H1 (cell line): ENCODE data around the gene NENF. TPM values are rescaled to one million over a fixed set of nuclear protein-coding genes. Genes with fewer than 3 reads are reported as not detected.

ENCODE experiments used
- CTCF ChIA-PET: fragments of 300-600 bp; sonication (Branson Sonifier 250); formaldehyde crosslinking; loops from one replicate; lab custom pipeline; 2021; ENCODE audit not compliant: partially characterized antibody; lab: Charles Lee
- POLR2A ChIA-PET: fragments of 300-600 bp; sonication (Branson Sonifier 250); formaldehyde crosslinking; loops from one replicate; lab custom pipeline; 2021; ENCODE audit warnings: inconsistent platforms; ENCODE audit not compliant: partially characterized antibody; lab: Charles Lee
- DNase-seq, 2 experiments: peaks; one replicate each; pipeline versions ENCODE4 v3.0.0 to v3.0.0-alpha.2; 2010 to 2022; ENCODE audit warnings: low spot score in 2 of 2, low read depth in 1 of 2, mixed read lengths in 1 of 2
- FAIRE-seq: peaks from 2 replicates; lab custom pipeline; 2011; peaks lifted over from hg19 to GRCh38; lab: Jason Lieb, UNC
- H2AFZ ChIP-seq: 2 replicates; pipeline ENCODE4 v1.8.1; 2012; ENCODE audit warnings: low read length, inconsistent platforms
- H2AK5ac ChIP-seq: 2 replicates; pipeline ENCODE4 v1.6.1; 2013; ENCODE audit warnings: low read depth, low read length
- H2BK120ac ChIP-seq: replicated peaks from 2 replicates; pipeline ENCODE3; 2013; ENCODE audit warnings: low read depth, low read length, inconsistent platforms
- H2BK12ac ChIP-seq: 2 replicates; pipeline ENCODE4 v1.6.1; 2013; ENCODE audit warnings: low read depth, low read length
- H2BK15ac ChIP-seq: 2 replicates; pipeline ENCODE4 v1.6.1; 2013; ENCODE audit warnings: low read length
- H2BK20ac ChIP-seq: 2 replicates; pipeline ENCODE4 v1.6.1; 2013; ENCODE audit warnings: low read length
- H2BK5ac ChIP-seq: 2 replicates; pipeline ENCODE4 v1.6.1; 2013; ENCODE audit warnings: low read depth, low read length
- H3K14ac ChIP-seq: 2 replicates; pipeline ENCODE4 v1.6.1; 2013; ENCODE audit warnings: inconsistent platforms; ENCODE audit not compliant: insufficient read length
- H3K18ac ChIP-seq: 2 replicates; pipeline ENCODE4 v1.6.1; 2013; ENCODE audit warnings: low read length; ENCODE audit errors: extremely low read depth
- H3K23ac ChIP-seq: 2 replicates; pipeline ENCODE4 v1.6.1; 2013; ENCODE audit warnings: inconsistent platforms; ENCODE audit not compliant: insufficient read length
- H3K23me2 ChIP-seq: 2 replicates; pipeline ENCODE4 v1.6.1; 2013; ENCODE audit warnings: low read depth, low read length
- H3K27ac ChIP-seq: 2 replicates; pipeline ENCODE4 v1.6.1; 2011; ENCODE audit warnings: low read depth, low read length, inconsistent platforms
- H3K27me3 ChIP-seq, 4 experiments: replicated peaks in 1 of 4; 1 replicate in 1 of 4; 2 replicates in 3 of 4; pipeline versions ENCODE4 v1.6.1 to v1.8.1; 2011 to 2013; ENCODE audit warnings: low read length in 3 of 4, mild to moderate bottlenecking in 3 of 4, inconsistent platforms in 2 of 4, mixed read lengths in 2 of 4, moderate library complexity in 1 of 4; ENCODE audit not compliant: control insufficient read depth in 3 of 4, insufficient read depth in 3 of 4; ENCODE audit errors: extremely low read depth in 1 of 4
- H3K36me3 ChIP-seq, 4 experiments: 2 replicates each; pipeline versions ENCODE4 v1.6.1 to v1.8.1; 2011 to 2013; ENCODE audit warnings: mild to moderate bottlenecking in 4 of 4, low read length in 3 of 4, moderate library complexity in 2 of 4, control low read depth in 1 of 4, inconsistent platforms in 1 of 4; ENCODE audit not compliant: insufficient read depth in 4 of 4, control insufficient read depth in 2 of 4
- H3K4ac ChIP-seq: replicated peaks from 2 replicates; pipeline ENCODE3; 2013; ENCODE audit warnings: low read length, low read depth, mixed read lengths, inconsistent platforms; ENCODE audit not compliant: insufficient read length
- H3K4me1 ChIP-seq, 4 experiments: replicated peaks in 1 of 4; 1 replicate in 1 of 4; 2 replicates in 3 of 4; pipeline versions ENCODE4 v1.6.1 to v1.8.1; 2011 to 2013; ENCODE audit warnings: low read length in 3 of 4, inconsistent platforms in 2 of 4, mixed read lengths in 1 of 4; ENCODE audit not compliant: insufficient read depth in 4 of 4, control insufficient read depth in 3 of 4
- H3K4me2 ChIP-seq, 2 experiments: 2 replicates each; pipeline versions ENCODE4 v1.6.1 to v1.8.1; 2011 to 2013; ENCODE audit warnings: low read depth in 2 of 2, low read length in 2 of 2, control low read depth in 1 of 2, inconsistent platforms in 1 of 2, mild to moderate bottlenecking in 1 of 2; ENCODE audit not compliant: insufficient read depth in 1 of 2
- H3K4me3 ChIP-seq, 4 experiments: fragments of 200-600, 300-600 bp in 1 of 4; sonication (generic), shearing (Covaris generic), sonication (Bioruptor Twin) in 1 of 4; 2 replicates each; pipeline versions ENCODE4 v1.5.1 to v1.8.1; 2011 to 2016; ENCODE audit warnings: low read length in 4 of 4, low read depth in 3 of 4, control low read depth in 2 of 4, inconsistent platforms in 2 of 4, mild to moderate bottlenecking in 2 of 4, mixed read lengths in 1 of 4, moderate library complexity in 1 of 4; ENCODE audit not compliant: insufficient read depth in 2 of 4; ENCODE audit errors: extremely low read depth in 1 of 4
- H3K56ac ChIP-seq: replicated peaks from 2 replicates; pipeline ENCODE3; 2013; ENCODE audit warnings: low read depth, mild to moderate bottlenecking, mixed read lengths, low read length, inconsistent platforms; ENCODE audit not compliant: insufficient read length
- H3K79me1 ChIP-seq: 2 replicates; pipeline ENCODE4 v1.6.1; 2013; ENCODE audit warnings: low read depth, low read length, control low read depth
- H3K79me2 ChIP-seq, 2 experiments: 2 replicates each; pipeline versions ENCODE4 v1.6.1 to v1.8.1; 2012 to 2013; ENCODE audit warnings: low read length in 2 of 2, mild to moderate bottlenecking in 2 of 2, inconsistent platforms in 1 of 2; ENCODE audit not compliant: insufficient read depth in 2 of 2, control insufficient read depth in 1 of 2
- H3K9ac ChIP-seq, 4 experiments: replicated peaks in 1 of 4; 1 replicate in 1 of 4; 2 replicates in 3 of 4; pipeline versions ENCODE4 v1.6.1 to v1.8.1; 2011 to 2013; ENCODE audit warnings: low read depth in 3 of 4, low read length in 3 of 4, control low read depth in 2 of 4, mild to moderate bottlenecking in 2 of 4, moderate library complexity in 2 of 4, inconsistent platforms in 1 of 4; ENCODE audit errors: extremely low read depth in 1 of 4
- H3K9me3 ChIP-seq, 2 experiments: 2 replicates each; pipeline versions ENCODE4 v1.6.1 to v1.8.1; 2012 to 2013; ENCODE audit warnings: mild to moderate bottlenecking in 2 of 2, moderate library complexity in 2 of 2, control low read depth in 1 of 2, inconsistent platforms in 1 of 2, low read depth in 1 of 2, low read length in 1 of 2, mixed read lengths in 1 of 2; ENCODE audit not compliant: insufficient read depth in 2 of 2
- H4K20me1 ChIP-seq, 2 experiments: replicated peaks in 1 of 2; 2 replicates each; pipeline versions ENCODE3 to v1.8.1; 2011 to 2013; ENCODE audit warnings: inconsistent platforms in 2 of 2, low read length in 2 of 2, mild to moderate bottlenecking in 1 of 2; ENCODE audit not compliant: insufficient read depth in 2 of 2, control insufficient read depth in 1 of 2
- H4K5ac ChIP-seq: 2 replicates; pipeline ENCODE4 v1.6.1; 2013; ENCODE audit warnings: low read length, low read depth, mixed read lengths, inconsistent platforms; ENCODE audit not compliant: insufficient read length
- H4K8ac ChIP-seq: 2 replicates; pipeline ENCODE4 v1.8.0; 2013; ENCODE audit warnings: mild to moderate bottlenecking, moderate library complexity, low read length, inconsistent platforms; ENCODE audit not compliant: insufficient read depth; ENCODE audit errors: extremely low read depth
- H4K91ac ChIP-seq: replicated peaks from 2 replicates; pipeline ENCODE3; 2013; ENCODE audit warnings: low read length, mixed read lengths, inconsistent platforms; ENCODE audit not compliant: insufficient read length
- ASH2L ChIP-seq: fragments of 200-600, 300-600 bp; sonication (generic); IDR thresholded peaks from one replicate; pipeline ENCODE4 v1.7.1; 2017; ENCODE audit warnings: low read length
- ATF3 ChIP-seq: IDR thresholded peaks from 2 replicates; pipeline ENCODE4 v1.6.1; 2011; ENCODE audit warnings: low read depth, mild to moderate bottlenecking, low read length; ENCODE audit not compliant: insufficient read depth
- BRCA1 ChIP-seq: IDR thresholded peaks from 2 replicates; pipeline ENCODE4 v1.6.1; 2012; ENCODE audit warnings: low read depth, low read length, improper control_type of control experiment
- CEBPB ChIP-seq: IDR thresholded peaks from 2 replicates; pipeline ENCODE4 v1.6.1; 2012; ENCODE audit warnings: low read depth, low read length
- CHD1 ChIP-seq: IDR thresholded peaks from 2 replicates; pipeline ENCODE4 v1.6.1; 2012; ENCODE audit warnings: low read depth, low read length, improper control_type of control experiment
- CHD2 ChIP-seq: IDR thresholded peaks from 2 replicates; pipeline ENCODE4 v1.6.1; 2012; ENCODE audit warnings: low read length, improper control_type of control experiment
- CREB1 ChIP-seq: IDR thresholded peaks from 2 replicates; pipeline ENCODE4 v1.6.1; 2012; ENCODE audit warnings: inconsistent platforms
- EZH2 ChIP-seq: fragments of 200-600 bp; sonication (generic); IDR thresholded peaks from 2 replicates; pipeline ENCODE4 v1.7.1; 2012; ENCODE audit warnings: low read depth, mild to moderate bottlenecking, moderate library complexity, low read length, inconsistent platforms; ENCODE audit not compliant: severe bottlenecking
- GTF2F1 ChIP-seq: IDR thresholded peaks from 2 replicates; pipeline ENCODE4 v1.6.1; 2012; ENCODE audit warnings: low read depth, low read length, improper control_type of control experiment, borderline replicate concordance
- KDM1A ChIP-seq: fragments of 200-600, 300-600 bp; sonication (generic); IDR thresholded peaks from 2 replicates; pipeline ENCODE4 v1.7.1; 2016; ENCODE audit warnings: mild to moderate bottlenecking, low read length, borderline replicate concordance
- RXRA ChIP-seq: IDR thresholded peaks from 2 replicates; pipeline ENCODE4 v1.6.1; 2011; ENCODE audit warnings: low read depth, mild to moderate bottlenecking, low read length, moderate library complexity; ENCODE audit not compliant: insufficient read depth
- SIRT6 ChIP-seq: IDR thresholded peaks from one replicate; pipeline ENCODE4 v1.7.1; 2012; ENCODE audit warnings: low read length, inconsistent platforms
- SIX5 ChIP-seq: IDR thresholded peaks from 2 replicates; pipeline ENCODE4 v1.6.1; 2011; ENCODE audit warnings: mild to moderate bottlenecking, low read depth, low read length
- SP2 ChIP-seq: IDR thresholded peaks from 2 replicates; pipeline ENCODE4 v1.6.1; 2012; ENCODE audit warnings: mild to moderate bottlenecking, low read length, inconsistent platforms
- TAF1 ChIP-seq: IDR thresholded peaks from 2 replicates; pipeline ENCODE4 v1.6.1; 2011; ENCODE audit warnings: mild to moderate bottlenecking, low read depth, low read length
- TEAD4 ChIP-seq: IDR thresholded peaks from 2 replicates; pipeline ENCODE4 v1.6.1; 2012; ENCODE audit warnings: low read depth, low read length, inconsistent platforms, mixed read lengths
- WGBS, 2 experiments: shearing (Covaris generic) in 1 of 2; methylation state at CpG; one replicate each; pipeline versions ENCODE4 v1.1.6 to v1.1.7; 2013 to 2015; ENCODE audit warnings: low lambda C conversion rate in 2 of 2, mixed read lengths in 2 of 2, inconsistent platforms in 1 of 2, low coverage in 1 of 2, missing lambda C conversion rate in 1 of 2; ENCODE audit not compliant: insufficient replicate concordance in 2 of 2, insufficient coverage in 1 of 2, insufficient read length in 1 of 2; ENCODE audit errors: extremely low coverage in 1 of 2, missing lambda C conversion rate in 1 of 2; 5-methylcytosine and 5-hydroxymethylcytosine counted together
- polyA plus RNA-seq, 7 experiments: library from polyadenylated mRNA; depleted of rRNA in 3 of 7; stranded (reverse) in 5 of 7; unstranded in 2 of 7; fragments of >200 nt in 5 of 7; fragments of 200-250 nt in 2 of 7; gene quantifications; 1 replicate in 5 of 7; 2 replicates in 1 of 7; 4 replicates in 1 of 7; pipeline versions ENCODE4 v1.2.1 to v1.2.3, GENCODE V29; 2011 to 2013; ENCODE audit warnings: missing spikeins in 2 of 7, mixed read lengths in 2 of 7
- total RNA-seq: library from RNA; stranded (reverse); fragmentation: NEBNext Ultra II Directional; extraction: Animal tissue kit (Norgen Biotek cat#: 25700); gene quantifications from 2 replicates; pipeline ENCODE4 v1.2.1, GENCODE V29; 2021

NENF gene
- total and polyA plus RNA-seq, 2 of the 8 experiments (the other 6 are each of a cell fraction or from before 2014, with no cell fraction given), result 27.0 to 28.0 TPM

GRCh38 chr1:212473729-212474128, 41.0 kb downstream of the NENF start:
- no peak overlapping the region for H2AK5ac ChIP-seq
- no peak overlapping the region for H3K27ac ChIP-seq
- H3K4me2 ChIP-seq, result no peak overlapping the region
- no peaks in the 10 kb centered on the region for H3K79me2 ChIP-seq
- H3K4me3 ChIP-seq, result no peak overlapping the region
- WGBS, 2 experiments, result 81% methylated on average over 9 of the region's 9 CpGs; no CpG with 5 or more reads in 1 of the 2 experiments
- H2AFZ ChIP-seq, result no peak overlapping the region
- no peaks in the 10 kb centered on the region for H3K9me3 ChIP-seq
- no peaks in the 10 kb centered on the region for H3K27me3 ChIP-seq
- 0 out of 2 replicates have a peak, but pooled peaks cover 2% of the 10 kb centered on the region for H3K23me2 ChIP-seq
- CTCF ChIA-PET, result interaction anchor here (0.9 to 12.6 kb wide), 2 partner anchors 9 to 18 kb away, joined by 3 to 143 read pairs; no protein-coding TSS in a partner anchor
- H4K91ac ChIP-seq, result no peak overlapping the region
- H3K14ac ChIP-seq, result no peak overlapping the region
- no peaks in the 10 kb centered on the region for H4K20me1 ChIP-seq
- DNase-seq (no peak), FAIRE-seq (no peak)
- no peaks in the 10 kb centered on the region for H3K79me1 ChIP-seq
- POLR2A ChIA-PET, result interaction anchor here (6.0 kb wide), 1 partner anchor 134 kb away, joined by 25 read pairs; the partner anchor contains the start of gene ATF3
- H2BK20ac ChIP-seq, result no peak overlapping the region
- H3K56ac ChIP-seq, result no peak overlapping the region
- no peak overlapping the region for H3K18ac ChIP-seq
- H2BK5ac ChIP-seq, result no peak overlapping the region
- no peak overlapping the region for H3K23ac ChIP-seq
- no peak overlapping the region for H3K4ac ChIP-seq
- H2BK120ac ChIP-seq, result no peak overlapping the region
- H2BK15ac ChIP-seq, result no peak overlapping the region
- no peak overlapping the region for H3K9ac ChIP-seq
- no peaks in the 10 kb centered on the region for H3K4me1 ChIP-seq
- no peak overlapping the region for H4K8ac ChIP-seq
- H4K5ac ChIP-seq, result no peak overlapping the region
- H3K36me3 ChIP-seq, result no peaks in the 10 kb centered on the region
- no peak overlapping the region for H2BK12ac ChIP-seq
- TF ChIP-seq SIX5 (no peak), CHD2 (no peak), ATF3 (no peak), EZH2 (no peak), SP2 (no peak), CREB1 (no peak), TAF1 (no peak), SIRT6 (no peak), CHD1 (no peak), RXRA (no peak), GTF2F1 (no peak), TEAD4 (no peak), KDM1A (no peak), BRCA1 (no peak), CEBPB (no peak), ASH2L (no peak)
